Suprapubic skin (tissue), 4 donors: ENCODE data around the gene SLCO3A1. TPM values are rescaled to one million over a fixed set of nuclear protein-coding genes. Genes with fewer than 3 reads are reported as not detected.

Experiments used
- DNase-seq, 2 donors: peaks; one replicate each; pipeline ENCODE4 v3.0.0-alpha.2; 2019; ENCODE audit warnings: low spot score in 2 of 2
- H3K27ac ChIP-seq: fragments of 200-600 bp; sonication (generic); one replicate; pipeline ENCODE4 v1.5.1; 2019
- H3K27me3 ChIP-seq: fragments of 200-600 bp; sonication (generic); one replicate; pipeline ENCODE4 v1.5.1; 2019
- H3K36me3 ChIP-seq: fragments of 200-600 bp; sonication (generic); one replicate; pipeline ENCODE4 v1.5.1; 2019
- H3K4me1 ChIP-seq: fragments of 200-600 bp; sonication (generic); one replicate; pipeline ENCODE4 v1.5.1; 2019
- H3K4me3 ChIP-seq: fragments of 200-600 bp; sonication (generic); one replicate; pipeline ENCODE4 v1.5.1; 2019; ENCODE audit warnings: mild to moderate bottlenecking
- H3K9me3 ChIP-seq: fragments of 200-600 bp; sonication (generic); one replicate; pipeline ENCODE4 v1.5.1; 2019
- EP300 ChIP-seq: sonication (generic); formaldehyde crosslinking; IDR thresholded peaks from one replicate; pipeline ENCODE4 v1.6.1; 2017; ENCODE audit warnings: antibody characterized with exemption
- POLR2A ChIP-seq, 2 donors: fragments of 450-650 bp; IDR thresholded peaks; one replicate each; pipeline ENCODE4 v1.6.1; 2017; ENCODE audit warnings: antibody characterized with exemption in 2 of 2, mild to moderate bottlenecking in 2 of 2, moderate library complexity in 2 of 2
- POLR2AphosphoS5 ChIP-seq, 3 donors: sonication (generic); formaldehyde crosslinking; IDR thresholded peaks; one replicate each; pipeline ENCODE4 v1.6.1; 2017; ENCODE audit warnings: antibody characterized with exemption in 3 of 3
- WGBS: methylation state at CpG from one replicate; pipeline ENCODE4 v1.1.5; 2018; 5-methylcytosine and 5-hydroxymethylcytosine counted together
- total RNA-seq, 4 donors: library from RNA; depleted of rRNA; stranded (reverse); fragments of >200 nt; gene quantifications; one replicate each; pipeline ENCODE4 v1.1.0, GENCODE V29; 2016
- TF ChIP-seq, protein P1 (sequence below), 2 donors: fragments of 200-600 bp in 1 of 2; fragments of 450-650 bp in 1 of 2; sonication (generic) in 1 of 2; IDR thresholded peaks; one replicate each; pipeline ENCODE4 v1.5.1; 2016 to 2019; ENCODE audit warnings: antibody characterized with exemption in 2 of 2, mild to moderate bottlenecking in 1 of 2, moderate library complexity in 1 of 2

SLCO3A1 gene
- total RNA-seq, 4 donors from 2014 or later: 29.0 to 131 (median 44.6) TPM

DNA sequence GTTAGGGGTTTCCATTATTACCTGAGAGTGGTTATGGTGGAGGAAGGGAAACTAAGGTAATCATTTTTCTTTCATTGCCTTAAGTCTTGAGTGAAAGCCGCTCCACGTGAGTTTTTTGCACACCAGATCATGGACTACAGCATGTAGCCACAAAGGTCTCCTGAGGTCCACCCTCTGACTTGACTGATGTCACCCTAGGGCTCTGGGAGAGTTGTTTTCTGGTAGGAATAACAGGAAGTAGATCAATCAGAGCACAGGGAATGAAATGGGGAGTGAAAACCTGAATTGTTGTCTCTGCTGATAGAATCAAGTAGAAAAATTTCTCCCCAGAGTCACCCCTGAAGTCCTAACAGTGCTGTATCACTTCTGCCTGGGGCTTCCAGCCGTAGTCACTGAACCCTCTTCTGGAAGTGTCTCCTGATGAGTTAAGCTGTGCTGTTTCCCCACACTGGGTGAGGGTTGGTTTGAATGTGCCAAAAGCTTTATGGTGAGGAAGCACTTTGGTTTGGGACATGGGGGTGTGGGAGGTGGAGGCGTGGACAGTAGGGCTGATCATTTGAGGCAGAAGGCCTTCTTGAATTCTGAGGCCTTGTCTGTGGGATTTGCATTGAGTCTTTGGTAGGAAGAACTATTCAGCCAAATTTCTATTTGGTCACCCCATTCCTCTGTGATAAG is 64.3 kb downstream of the SLCO3A1 start:
- H3K9me3 ChIP-seq: no peaks in the 10 kb centered on the region
- TF ChIP-seq POLR2AphosphoS5 (IDR thresholded peaks at IDR 0.05) (no peak), EP300 (no peak), POLR2A (IDR thresholded peaks at IDR 0.05) (no peak)
- TF ChIP-seq, protein P1, sequence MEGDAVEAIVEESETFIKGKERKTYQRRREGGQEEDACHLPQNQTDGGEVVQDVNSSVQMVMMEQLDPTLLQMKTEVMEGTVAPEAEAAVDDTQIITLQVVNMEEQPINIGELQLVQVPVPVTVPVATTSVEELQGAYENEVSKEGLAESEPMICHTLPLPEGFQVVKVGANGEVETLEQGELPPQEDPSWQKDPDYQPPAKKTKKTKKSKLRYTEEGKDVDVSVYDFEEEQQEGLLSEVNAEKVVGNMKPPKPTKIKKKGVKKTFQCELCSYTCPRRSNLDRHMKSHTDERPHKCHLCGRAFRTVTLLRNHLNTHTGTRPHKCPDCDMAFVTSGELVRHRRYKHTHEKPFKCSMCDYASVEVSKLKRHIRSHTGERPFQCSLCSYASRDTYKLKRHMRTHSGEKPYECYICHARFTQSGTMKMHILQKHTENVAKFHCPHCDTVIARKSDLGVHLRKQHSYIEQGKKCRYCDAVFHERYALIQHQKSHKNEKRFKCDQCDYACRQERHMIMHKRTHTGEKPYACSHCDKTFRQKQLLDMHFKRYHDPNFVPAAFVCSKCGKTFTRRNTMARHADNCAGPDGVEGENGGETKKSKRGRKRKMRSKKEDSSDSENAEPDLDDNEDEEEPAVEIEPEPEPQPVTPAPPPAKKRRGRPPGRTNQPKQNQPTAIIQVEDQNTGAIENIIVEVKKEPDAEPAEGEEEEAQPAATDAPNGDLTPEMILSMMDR (IDR thresholded peaks at IDR 0.05): no peak
- DNase-seq: no peak
- no peak overlapping the region for H3K27ac ChIP-seq
- peaks cover 13% of the 10 kb centered on the region for H3K36me3 ChIP-seq
- no peaks in the 10 kb centered on the region for H3K27me3 ChIP-seq
- H3K4me1 ChIP-seq: peaks cover 39% of the 10 kb centered on the region
- H3K4me3 ChIP-seq: no peak overlapping the region
- WGBS: 93% methylated on average over 4 of the region's 4 CpGs

DNA sequence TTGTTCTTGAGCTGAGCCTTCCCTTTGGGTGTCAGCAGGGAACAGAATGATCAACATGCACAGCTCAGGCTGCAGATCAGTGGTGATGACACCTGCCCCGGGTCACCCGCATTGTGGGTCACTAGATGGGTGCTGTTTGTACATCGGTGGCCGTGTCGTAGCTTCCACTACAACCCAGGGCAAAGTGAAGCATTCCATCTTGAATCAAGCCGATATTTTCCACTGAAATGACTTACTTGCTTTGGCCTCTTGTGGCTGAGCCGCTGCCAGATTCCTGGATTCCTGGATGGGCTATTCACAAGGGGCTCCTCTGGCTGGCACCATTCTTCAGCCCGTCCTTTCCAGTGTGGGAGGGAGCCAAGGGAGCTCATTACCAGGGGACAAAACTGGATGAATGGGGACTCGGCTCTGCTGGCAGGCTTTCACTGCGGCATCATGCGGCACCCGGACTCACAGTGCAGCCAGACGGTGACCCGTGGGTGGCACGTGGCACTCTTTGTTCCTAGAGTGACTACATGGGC is 65.6 kb downstream of the SLCO3A1 start:
- no peaks in the 10 kb centered on the region for H3K9me3 ChIP-seq
- WGBS: 93% methylated on average over 15 of the region's 15 CpGs
- H3K27me3 ChIP-seq: no peaks in the 10 kb centered on the region
- H3K36me3 ChIP-seq: peaks cover 13% of the 10 kb centered on the region
- H3K27ac ChIP-seq: no peak overlapping the region
- no peak for DNase-seq
- H3K4me3 ChIP-seq: no peak overlapping the region
- H3K4me1 ChIP-seq: peaks cover 34% of the 10 kb centered on the region
- TF ChIP-seq, protein P1 (IDR thresholded peaks at IDR 0.05): no peak
- TF ChIP-seq EP300 (no peak), POLR2A (IDR thresholded peaks at IDR 0.05) (no peak), POLR2AphosphoS5 (IDR thresholded peaks at IDR 0.05) (no peak)

DNA sequence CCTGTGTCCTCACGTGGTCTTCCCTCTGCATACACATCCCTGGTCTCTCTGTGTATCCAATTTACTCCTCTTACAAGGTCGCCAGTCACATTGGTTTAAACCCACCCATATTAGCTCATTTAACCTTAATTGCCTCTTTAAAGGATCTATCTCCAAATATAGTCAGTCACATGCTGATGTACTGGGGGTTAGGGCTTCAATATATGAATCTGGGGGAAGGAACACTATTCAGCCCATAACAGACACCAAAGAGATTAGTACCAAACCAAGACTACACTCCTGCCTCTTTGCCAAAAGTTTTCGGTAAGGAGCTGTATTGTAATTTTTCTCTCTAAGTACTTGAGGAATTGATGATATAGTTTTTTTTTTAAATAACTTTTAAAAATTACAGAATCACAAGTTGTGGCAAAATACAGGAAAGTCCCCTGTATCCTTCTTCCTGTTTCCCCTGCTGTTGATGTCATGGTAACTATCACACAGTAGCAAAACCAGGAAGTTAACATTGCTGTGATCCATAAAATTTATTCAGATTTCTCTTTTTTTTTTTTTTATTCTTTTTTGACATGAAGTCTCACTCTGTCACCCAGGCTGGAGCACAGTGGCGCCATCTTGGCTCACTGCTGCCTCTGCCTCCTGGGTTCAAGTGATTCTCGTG is 67.8 kb downstream of the SLCO3A1 start:
- Histone ChIP-seq H3K36me3 (peaks cover 7% of the 10 kb centered on the region), H3K27ac (peak overlapping the region; percentile 44), H3K4me1 (peaks cover 39% of the 10 kb centered on the region), H3K9me3 (no peaks in the 10 kb centered on the region), H3K4me3 (no peak overlapping the region), H3K27me3 (no peaks in the 10 kb centered on the region)
- DNase-seq: no peak
- TF ChIP-seq EP300 (no peak), POLR2AphosphoS5 (IDR thresholded peaks at IDR 0.05) (no peak), POLR2A (IDR thresholded peaks at IDR 0.05) (no peak)
- TF ChIP-seq, protein P1 (IDR thresholded peaks at IDR 0.05): no peak
- WGBS: 59% methylated on average over 5 of the region's 5 CpGs

DNA sequence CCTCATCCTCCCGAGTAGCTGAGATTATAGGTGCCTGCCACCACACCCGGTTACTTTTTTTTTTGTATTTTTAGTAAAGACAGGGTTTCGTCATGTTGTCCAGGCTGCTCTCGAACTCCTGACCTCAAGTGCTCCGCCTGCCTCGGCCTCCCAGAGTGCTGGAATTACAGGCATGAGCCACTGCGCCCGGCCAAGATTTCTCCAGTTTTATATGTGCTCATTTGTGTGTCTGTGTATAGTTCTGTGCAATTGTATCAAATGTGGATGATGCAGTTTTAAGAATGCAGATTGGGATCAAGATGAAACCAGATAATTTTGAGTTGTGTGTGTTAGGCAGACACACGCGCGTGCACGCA is 68.3 kb downstream of the SLCO3A1 start:
- H3K36me3 ChIP-seq: peaks cover 2% of the 10 kb centered on the region
- no peaks in the 10 kb centered on the region for H3K27me3 ChIP-seq
- H3K27ac ChIP-seq: peak overlapping the region; percentile 44
- no peak for TF ChIP-seq EP300
- TF ChIP-seq POLR2AphosphoS5 (IDR thresholded peaks at IDR 0.05): no peak
- TF ChIP-seq, protein P1 (IDR thresholded peaks at IDR 0.05): no peak
- no peak for TF ChIP-seq POLR2A (IDR thresholded peaks at IDR 0.05)
- H3K9me3 ChIP-seq: no peaks in the 10 kb centered on the region
- DNase-seq: no peak
- H3K4me1 ChIP-seq: peaks cover 43% of the 10 kb centered on the region
- 58% methylated on average over 12 of the region's 12 CpGs for WGBS
- no peak overlapping the region for H3K4me3 ChIP-seq
